Glutamatergic neuron (in vitro differentiated cells): ENCODE results near the gene CDH23. TPM values are rescaled to one million over a fixed set of nuclear protein-coding genes. Genes with fewer than 3 reads are reported as not detected.
A peak's percentile ranks its signal among the peaks of the same experiment; 100 is the strongest.

Experiments used
- DNase-seq: peaks from one replicate; pipeline ENCODE4 v3.0.0; 2022
- H3K27ac Mint-ChIP-seq: one replicate; pipeline ENCODE4 v1.8.0; 2020; ENCODE audit warnings: mild to moderate bottlenecking, mixed read lengths, inconsistent platforms; ENCODE audit not compliant: unreplicated experiment
- H3K27me3 Mint-ChIP-seq: one replicate; pipeline ENCODE4 v1.8.0; 2020; ENCODE audit warnings: mild to moderate bottlenecking, moderate library complexity, mixed read lengths, inconsistent platforms; ENCODE audit not compliant: unreplicated experiment
- H3K36me3 Mint-ChIP-seq: one replicate; pipeline ENCODE4 v1.8.0; 2020; ENCODE audit warnings: mild to moderate bottlenecking, mixed read lengths, inconsistent platforms; ENCODE audit not compliant: unreplicated experiment
- H3K4me1 Mint-ChIP-seq: one replicate; pipeline ENCODE4 v1.8.0; 2020; ENCODE audit warnings: mild to moderate bottlenecking, low read depth, mixed read lengths, inconsistent platforms; ENCODE audit not compliant: unreplicated experiment
- H3K4me3 Mint-ChIP-seq: one replicate; pipeline ENCODE4 v1.8.0; 2020; ENCODE audit warnings: mild to moderate bottlenecking, mixed read lengths, inconsistent platforms; ENCODE audit not compliant: unreplicated experiment
- H3K9me3 Mint-ChIP-seq: one replicate; pipeline ENCODE4 v1.8.0; 2020; ENCODE audit warnings: mild to moderate bottlenecking, moderate library complexity, mixed read lengths, inconsistent platforms; ENCODE audit not compliant: unreplicated experiment
- CTCF ChIP-seq: fragments of 200-600 bp; sonication (generic); IDR thresholded peaks from one replicate; pipeline ENCODE4 v1.5.0; 2021; ENCODE audit not compliant: partially characterized antibody, unreplicated experiment
- total RNA-seq: library from RNA; stranded (reverse); fragmentation: NEBNext Ultra II Directional; extraction: Animal tissue kit (Norgen Biotek cat#: 25700); gene quantifications from one replicate; pipeline ENCODE4 v1.2.1, GENCODE V29; 2021; ENCODE audit not compliant: unreplicated experiment

Gene CDH23
- total RNA-seq, 1 donor from 2014 or later = 2.0 TPM

- Mint-ChIP-seq H3K27ac (no peak overlapping the region), H3K9me3 (peaks cover 13% of the 10 kb centered on the region), H3K36me3 (no peaks in the 10 kb centered on the region), H3K4me3 (peak overlapping the region; percentile 63), H3K27me3 (peaks cover 6% of the 10 kb centered on the region), H3K4me1 (peaks cover 38% of the 10 kb centered on the region)
- no peak for DNase-seq
- no peak for TF ChIP-seq CTCF
Observed at GRCh38 chr10:71610651-71611050, 213.9 kb downstream of the CDH23 start.

- Mint-ChIP-seq H3K36me3 (no peaks in the 10 kb centered on the region), H3K27ac (no peak overlapping the region), H3K9me3 (peaks cover 13% of the 10 kb centered on the region), H3K4me3 (peak overlapping the region; percentile 54), H3K4me1 (peaks cover 38% of the 10 kb centered on the region), H3K27me3 (peaks cover 6% of the 10 kb centered on the region)
- DNase-seq = no peak
- TF ChIP-seq CTCF = no peak
Observed at GRCh38 chr10:71611131-71611530, 214.4 kb downstream of the CDH23 start.

- H3K27me3 Mint-ChIP-seq = peaks cover 4% of the 10 kb centered on the region
- H3K4me3 Mint-ChIP-seq = no peak overlapping the region
- peaks cover 34% of the 10 kb centered on the region for H3K4me1 Mint-ChIP-seq
- no peak overlapping the region for H3K27ac Mint-ChIP-seq
- DNase-seq = no peak
- no peak for TF ChIP-seq CTCF
- peaks cover 17% of the 10 kb centered on the region for H3K9me3 Mint-ChIP-seq
- H3K36me3 Mint-ChIP-seq = peaks cover 4% of the 10 kb centered on the region
Observed at GRCh38 chr10:71611709-71612422, 215.1 kb downstream of the CDH23 start.

GRCh38 chr10:71613261-71613777 is 216.6 kb downstream of the CDH23 start:
- TF ChIP-seq CTCF = no peak
- Mint-ChIP-seq H3K27me3 (peaks cover 3% of the 10 kb centered on the region), H3K4me3 (no peak overlapping the region), H3K9me3 (peaks cover 17% of the 10 kb centered on the region), H3K27ac (no peak overlapping the region), H3K36me3 (peaks cover 6% of the 10 kb centered on the region), H3K4me1 (peaks cover 32% of the 10 kb centered on the region)
- DNase-seq = no peak

- H3K4me3 Mint-ChIP-seq = no peak overlapping the region
- no peak for TF ChIP-seq CTCF
- peaks cover 2% of the 10 kb centered on the region for H3K27me3 Mint-ChIP-seq
- no peak for DNase-seq
- peaks cover 17% of the 10 kb centered on the region for H3K9me3 Mint-ChIP-seq
- peaks cover 26% of the 10 kb centered on the region for H3K4me1 Mint-ChIP-seq
- peak overlapping the region; percentile 59 for H3K27ac Mint-ChIP-seq
- H3K36me3 Mint-ChIP-seq = peaks cover 6% of the 10 kb centered on the region
Observed at GRCh38 chr10:71613877-71614276, 217.2 kb downstream of the CDH23 start.
